A549 (cell line): ENCODE measurements around the gene CAPN11.

Source experiments
- BCL3 ChIP-seq: fragments of >200 bp; sonication (Bioruptor Twin); formaldehyde crosslinking; IDR thresholded peaks from 3 replicates; pipeline ENCODE4 v1.6.1; 2016
- KDM1A ChIP-seq: fragments of 200-600 bp; sonication (generic); IDR thresholded peaks from 2 replicates; pipeline ENCODE4 v1.6.1; 2016; ENCODE audit warnings: low read depth, mild to moderate bottlenecking
- TF ChIP-seq, protein P1 (sequence below): fragments of >200 bp; sonication (Bioruptor Twin); formaldehyde crosslinking; IDR thresholded peaks from 3 replicates; pipeline ENCODE4 v1.5.1; 2016

- TF ChIP-seq KDM1A (no peak), BCL3 (no peak)
- TF ChIP-seq, protein P1, sequence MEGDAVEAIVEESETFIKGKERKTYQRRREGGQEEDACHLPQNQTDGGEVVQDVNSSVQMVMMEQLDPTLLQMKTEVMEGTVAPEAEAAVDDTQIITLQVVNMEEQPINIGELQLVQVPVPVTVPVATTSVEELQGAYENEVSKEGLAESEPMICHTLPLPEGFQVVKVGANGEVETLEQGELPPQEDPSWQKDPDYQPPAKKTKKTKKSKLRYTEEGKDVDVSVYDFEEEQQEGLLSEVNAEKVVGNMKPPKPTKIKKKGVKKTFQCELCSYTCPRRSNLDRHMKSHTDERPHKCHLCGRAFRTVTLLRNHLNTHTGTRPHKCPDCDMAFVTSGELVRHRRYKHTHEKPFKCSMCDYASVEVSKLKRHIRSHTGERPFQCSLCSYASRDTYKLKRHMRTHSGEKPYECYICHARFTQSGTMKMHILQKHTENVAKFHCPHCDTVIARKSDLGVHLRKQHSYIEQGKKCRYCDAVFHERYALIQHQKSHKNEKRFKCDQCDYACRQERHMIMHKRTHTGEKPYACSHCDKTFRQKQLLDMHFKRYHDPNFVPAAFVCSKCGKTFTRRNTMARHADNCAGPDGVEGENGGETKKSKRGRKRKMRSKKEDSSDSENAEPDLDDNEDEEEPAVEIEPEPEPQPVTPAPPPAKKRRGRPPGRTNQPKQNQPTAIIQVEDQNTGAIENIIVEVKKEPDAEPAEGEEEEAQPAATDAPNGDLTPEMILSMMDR = no peak
These were observed 28.7 kb upstream of the CAPN11 start for GRCh38 chr6:44129841-44130322.
